Gastrocnemius medialis (tissue), 4 donors: ENCODE measurements around the gene SRSF4.

Source experiments
- CTCF ChIP-seq, 5 experiments: fragments of 450-650 bp in 3 of 5; fragments of 200-600 bp in 2 of 5; sonication (generic) in 2 of 5; IDR thresholded peaks in 4 of 5; conservative IDR thresholded peaks in 1 of 5; 1 replicate in 4 of 5; 2 replicates in 1 of 5; pipeline ENCODE4 v1.5.1; 2016 to 2019; ENCODE audit warnings: antibody characterized with exemption in 5 of 5, mild to moderate bottlenecking in 3 of 5, moderate library complexity in 3 of 5
- POLR2A ChIP-seq, 2 donors: fragments of 450-650 bp; IDR thresholded peaks; one replicate each; pipeline ENCODE4 v1.6.1; 2017; ENCODE audit warnings: antibody characterized with exemption in 2 of 2, mild to moderate bottlenecking in 2 of 2, moderate library complexity in 2 of 2

- TF ChIP-seq POLR2A (IDR thresholded peaks at IDR 0.05) (no peak), CTCF (IDR thresholded peaks at IDR 0.05 in 4 of 5, conservative IDR thresholded peaks at IDR 0.05 in 1 of 5) (no peak)
Measured at GRCh38 chr1:29152046-29152805, 29.5 kb downstream of the SRSF4 start.
